PC-3 (cell line): ENCODE data around the gene PTPN21. TPM values are rescaled to one million over a fixed set of nuclear protein-coding genes. Genes with fewer than 3 reads are reported as not detected.
A peak's percentile ranks its signal among the peaks of the same experiment; 100 is the strongest.

Experiments
- ATAC-seq: fragments of 200-7000 bp; cut with Tn5 transposase; 2 replicates; pipeline ENCODE4 v1.9.1; 2020; ENCODE audit warnings: mild to moderate bottlenecking, moderate library complexity
- BruUV-seq: library from RNA; stranded (reverse); fragments of 400-500 nt; replicated peaks from 2 replicates; lab custom pipeline; 2021; lab: Mats Ljungman, UMichigan
- CTCF ChIA-PET: fragments of 300-600 bp; sonication (Branson Sonifier 250); formaldehyde crosslinking; loops from one replicate; lab custom pipeline; 2022; ENCODE audit warnings: antibody characterized with exemption; lab: Charles Lee
- POLR2A ChIA-PET: fragments of 300-600 bp; sonication (Branson Sonifier 250); formaldehyde crosslinking; loops from one replicate; lab custom pipeline; 2022; ENCODE audit warnings: antibody characterized with exemption; ENCODE audit not compliant: unreplicated experiment; lab: Charles Lee
- DNase-seq: peaks from one replicate; pipeline ENCODE4 v3.0.0-alpha.2; 2015
- H2AFZ ChIP-seq: fragments of 300-600 bp; sonication (generic); 2 replicates; pipeline ENCODE4 v1.6.0; 2016; ENCODE audit warnings: antibody characterized with exemption, low read length
- H3F3A ChIP-seq: fragments of 300-600 bp; sonication (generic); one replicate; pipeline ENCODE4 v1.6.0; 2017; ENCODE audit warnings: antibody characterized with exemption, low read length, control low read depth, mild to moderate bottlenecking; ENCODE audit not compliant: unreplicated experiment
- H3K27ac ChIP-seq: fragments of 300-600 bp; sonication (generic); 2 replicates; pipeline ENCODE4 v1.5.1; 2016; ENCODE audit warnings: mild to moderate bottlenecking, low read length
- H3K27me3 ChIP-seq: fragments of 300-600 bp; sonication (generic); 2 replicates; pipeline ENCODE4 v1.6.1; 2016; ENCODE audit warnings: low read length, mixed read lengths
- H3K36me3 ChIP-seq: fragments of 300-600 bp; sonication (generic); 2 replicates; pipeline ENCODE4 v1.6.1; 2016; ENCODE audit warnings: low read depth, mixed run types, low read length, mixed read lengths
- H3K4me1 ChIP-seq: fragments of 300-600 bp; sonication (generic); 2 replicates; pipeline ENCODE4 v1.5.1; 2016; ENCODE audit warnings: low read length; ENCODE audit not compliant: insufficient read depth
- H3K4me2 ChIP-seq: fragments of 300-600 bp; sonication (generic); 2 replicates; pipeline ENCODE4 v1.6.0; 2016; ENCODE audit warnings: low read length
- H3K4me3 ChIP-seq: fragments of 300-600 bp; sonication (generic); 2 replicates; pipeline ENCODE4 v1.5.1; 2016; ENCODE audit warnings: mild to moderate bottlenecking, low read length, mixed read lengths
- H3K79me2 ChIP-seq: fragments of 300-600 bp; sonication (generic); 2 replicates; pipeline ENCODE4 v1.6.1; 2017; ENCODE audit warnings: low read length, mixed read lengths
- H3K9ac ChIP-seq: fragments of 300-600 bp; sonication (generic); 2 replicates; pipeline ENCODE4 v1.6.0; 2016; ENCODE audit warnings: mild to moderate bottlenecking, low read length
- H3K9me2 ChIP-seq: fragments of 300-600 bp; sonication (generic); replicated peaks from 2 replicates; pipeline ENCODE4 v1.6.1; 2016; ENCODE audit warnings: mixed run types, low read length, mixed read lengths
- H3K9me3 ChIP-seq: fragments of 300-600 bp; sonication (generic); 2 replicates; pipeline ENCODE4 v1.6.1; 2016; ENCODE audit warnings: low read length, mixed read lengths
- H4K20me1 ChIP-seq: fragments of 300-600 bp; sonication (generic); 2 replicates; pipeline ENCODE4 v1.6.1; 2016; ENCODE audit warnings: low read length, mixed read lengths
- EZH2 ChIP-seq: fragments of 300-600 bp; sonication (generic); IDR thresholded peaks from one replicate; pipeline ENCODE4 v1.6.1; 2017; ENCODE audit warnings: antibody characterized with exemption, mild to moderate bottlenecking, low read length; ENCODE audit not compliant: unreplicated experiment
- EZH2phosphoT487 ChIP-seq: fragments of 300-600 bp; sonication (generic); IDR thresholded peaks from 2 replicates; pipeline ENCODE4 v1.6.1; 2018; ENCODE audit warnings: mild to moderate bottlenecking, antibody characterized with exemption, low read length, borderline replicate concordance
- intact Hi-C: fragments of 100-400 bp; cut with micrococcal nuclease; formaldehyde crosslinking; loops from 2 replicates; pipeline ENCODE4 v1.9.0; 2023
- total RNA-seq: library from RNA; depleted of rRNA; stranded (reverse); fragments of >200 nt; gene quantifications from 2 replicates; pipeline ENCODE4 v1.2.3, GENCODE V29; 2014
- TF ChIP-seq, protein P1 (sequence below): fragments of 300-600 bp; sonication (generic); conservative IDR thresholded peaks from 2 replicates; pipeline ENCODE4 v1.5.1; 2017; ENCODE audit warnings: antibody characterized with exemption, low read depth, mild to moderate bottlenecking, low read length

PTPN21 gene
- total RNA-seq, 1 experiment from 2014 or later: 6.3 TPM

DNA sequence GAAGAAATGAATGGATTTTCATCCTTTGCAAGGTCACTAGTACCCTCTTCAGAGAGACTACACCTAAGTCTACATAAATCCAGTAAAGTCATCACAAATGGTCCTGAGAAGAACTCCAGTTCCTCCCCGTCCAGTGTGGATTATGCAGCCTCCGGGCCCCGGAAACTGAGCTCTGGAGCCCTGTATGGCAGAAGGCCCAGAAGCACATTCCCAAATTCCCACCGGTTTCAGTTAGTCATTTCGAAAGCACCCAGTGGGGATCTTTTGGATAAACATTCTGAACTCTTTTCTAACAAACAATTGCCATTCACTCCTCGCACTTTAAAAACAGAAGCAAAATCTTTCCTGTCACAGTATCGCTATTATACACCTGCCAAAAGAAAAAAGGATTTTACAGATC is 128.5 kb downstream of the PTPN21 start:
- Histone ChIP-seq H3K27me3 (no peaks in the 10 kb centered on the region), H3K4me1 (peaks cover 15% of the 10 kb centered on the region; the same call in 1 of the 2 replicates), H3K9me3 (no peaks in the 10 kb centered on the region), H3K4me2 (no peak overlapping the region), H3K36me3 (no peaks in the 10 kb centered on the region), H3K9ac (no peak overlapping the region), H3K4me3 (no peak overlapping the region), H3K27ac (no peak overlapping the region), H3F3A (no peaks in the 10 kb centered on the region), H4K20me1 (no peaks in the 10 kb centered on the region), H3K79me2 (no peaks in the 10 kb centered on the region), H2AFZ (no peak overlapping the region), H3K9me2 (no peaks in the 10 kb centered on the region)
- ChIA-PET POLR2A (no interaction called here), CTCF (no interaction called here)
- intact Hi-C loops: no loop called here
- TF ChIP-seq EZH2: no peak
- TF ChIP-seq, protein P1, sequence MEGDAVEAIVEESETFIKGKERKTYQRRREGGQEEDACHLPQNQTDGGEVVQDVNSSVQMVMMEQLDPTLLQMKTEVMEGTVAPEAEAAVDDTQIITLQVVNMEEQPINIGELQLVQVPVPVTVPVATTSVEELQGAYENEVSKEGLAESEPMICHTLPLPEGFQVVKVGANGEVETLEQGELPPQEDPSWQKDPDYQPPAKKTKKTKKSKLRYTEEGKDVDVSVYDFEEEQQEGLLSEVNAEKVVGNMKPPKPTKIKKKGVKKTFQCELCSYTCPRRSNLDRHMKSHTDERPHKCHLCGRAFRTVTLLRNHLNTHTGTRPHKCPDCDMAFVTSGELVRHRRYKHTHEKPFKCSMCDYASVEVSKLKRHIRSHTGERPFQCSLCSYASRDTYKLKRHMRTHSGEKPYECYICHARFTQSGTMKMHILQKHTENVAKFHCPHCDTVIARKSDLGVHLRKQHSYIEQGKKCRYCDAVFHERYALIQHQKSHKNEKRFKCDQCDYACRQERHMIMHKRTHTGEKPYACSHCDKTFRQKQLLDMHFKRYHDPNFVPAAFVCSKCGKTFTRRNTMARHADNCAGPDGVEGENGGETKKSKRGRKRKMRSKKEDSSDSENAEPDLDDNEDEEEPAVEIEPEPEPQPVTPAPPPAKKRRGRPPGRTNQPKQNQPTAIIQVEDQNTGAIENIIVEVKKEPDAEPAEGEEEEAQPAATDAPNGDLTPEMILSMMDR: no peak
- TF ChIP-seq EZH2phosphoT487: no peak
- no peak for DNase-seq
- no TSS peak for BruUV-seq
- ATAC-seq: no peak

DNA sequence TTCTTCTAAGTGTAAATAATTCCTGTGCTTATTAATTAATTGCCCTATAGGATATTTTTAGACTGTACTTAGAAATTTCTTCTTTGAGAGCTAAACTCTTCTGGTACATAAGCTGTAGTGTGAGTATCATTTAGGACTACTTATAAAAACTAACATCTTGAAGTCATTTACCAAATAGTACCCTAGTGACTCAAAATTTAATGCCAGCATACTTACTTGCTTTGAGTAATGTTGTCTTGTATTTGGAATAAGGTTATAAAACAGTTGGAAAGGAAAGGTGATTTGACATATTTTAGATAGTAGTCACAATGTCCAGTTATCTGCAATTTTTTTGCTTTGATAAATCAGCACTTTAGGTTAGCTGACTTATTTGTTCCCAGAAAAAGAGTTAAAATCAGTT is 130.2 kb downstream of the PTPN21 start:
- CTCF ChIA-PET: no interaction called here

More for the DNA sequence above, 130.2 kb downstream of the PTPN21 start:
- intact Hi-C loops: no loop called here
- H3K9ac ChIP-seq: no peak overlapping the region
- DNase-seq (peak; percentile 9), ATAC-seq (peak; percentile 36; the same call in 1 of the 2 replicates)
- BruUV-seq: no TSS peak
- H3K27ac ChIP-seq: no peak overlapping the region
- H3K27me3 ChIP-seq: no peaks in the 10 kb centered on the region
- peaks cover 15% of the 10 kb centered on the region; the same call in 1 of the 2 replicates for H3K4me1 ChIP-seq
- no peaks in the 10 kb centered on the region for H4K20me1 ChIP-seq
- no peaks in the 10 kb centered on the region for H3K36me3 ChIP-seq
- H3K79me2 ChIP-seq: no peaks in the 10 kb centered on the region
- no peaks in the 10 kb centered on the region for H3F3A ChIP-seq
- POLR2A ChIA-PET: no interaction called here
- H2AFZ ChIP-seq: no peak overlapping the region
- H3K9me3 ChIP-seq: no peaks in the 10 kb centered on the region
- no peak overlapping the region for H3K4me3 ChIP-seq
- H3K9me2 ChIP-seq: no peaks in the 10 kb centered on the region
- no peak overlapping the region for H3K4me2 ChIP-seq
- no peak for TF ChIP-seq EZH2
- no peak for TF ChIP-seq EZH2phosphoT487
- TF ChIP-seq, protein P1: no peak
